GM19455 (cell line): ENCODE measurements around the gene SETD2.
A peak's percentile ranks its signal among the peaks of the same experiment; 100 is the strongest.
"Not testable (repeated sequence)": the region's sequence is repeated elsewhere in the genome, so short reads cannot be mapped to it uniquely, and the experiment has no call there.

Experiments
- ATAC-seq: cut with Tn5 transposase; IDR thresholded peaks from one replicate; pipeline ENCODE4 v1.9.1; 2021; ENCODE audit not compliant: unreplicated experiment

Gene SETD2

DNA sequence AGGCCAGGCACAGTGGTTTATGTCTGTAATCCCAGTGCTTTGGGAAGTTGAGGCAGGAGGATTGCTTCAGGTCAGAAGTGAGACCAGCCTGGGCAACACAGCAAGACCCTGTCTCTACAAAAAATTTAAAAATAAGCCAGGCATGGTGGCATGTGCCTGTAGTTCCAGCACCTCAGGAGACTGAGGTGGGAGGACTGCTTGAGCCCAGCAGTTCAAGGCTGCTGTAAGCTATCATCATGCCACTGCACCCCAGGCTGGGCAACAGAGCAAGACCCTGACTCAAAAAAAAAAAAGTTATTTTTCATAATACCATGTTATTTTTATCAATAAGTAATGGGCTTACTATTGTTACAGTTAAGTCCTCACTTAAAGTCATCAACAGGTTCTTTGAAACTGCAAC is 59.7 kb downstream of the SETD2 start:
- no peak for ATAC-seq

DNA sequence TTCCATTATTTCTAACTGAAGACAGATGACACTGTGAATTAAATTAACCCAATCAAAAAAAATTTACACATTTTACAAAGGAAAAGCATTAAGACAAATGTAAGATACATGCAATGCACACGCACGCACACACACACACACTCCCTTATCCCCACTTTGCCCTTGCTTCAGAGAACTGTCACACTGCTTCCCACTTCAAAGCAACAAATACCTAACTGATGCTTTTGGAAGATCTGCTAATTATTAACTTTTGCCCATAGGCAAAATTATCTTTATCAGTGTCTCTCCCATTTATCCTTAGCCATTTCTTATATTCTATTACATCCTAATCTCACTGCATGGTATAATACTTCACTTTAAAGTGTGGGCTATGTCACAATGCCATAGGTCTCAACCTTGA is 60.3 kb downstream of the SETD2 start:
- no peak for ATAC-seq

DNA sequence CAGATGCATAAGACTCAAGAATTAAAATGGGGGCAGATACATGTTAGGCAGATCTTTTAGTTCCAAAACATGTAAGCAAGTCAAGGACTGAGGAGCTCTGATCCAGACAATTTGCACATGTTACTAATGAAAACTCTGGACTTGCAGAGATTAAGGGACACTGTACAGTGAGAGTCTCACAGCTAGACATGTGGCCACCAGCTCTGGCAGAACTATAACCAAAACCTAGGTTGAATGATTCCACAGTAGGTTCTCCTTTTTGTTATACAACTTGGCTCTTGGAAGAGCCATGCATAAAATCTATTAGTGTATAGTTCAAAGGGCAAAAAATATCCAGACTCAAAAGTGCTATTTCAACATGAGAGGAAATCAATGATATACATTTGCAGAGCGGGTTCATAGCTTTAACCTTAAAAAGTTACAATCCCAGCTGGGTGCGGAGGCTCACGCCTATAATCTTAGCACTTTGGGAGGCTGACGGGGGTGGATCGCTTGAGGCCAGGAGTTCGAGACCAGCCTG is 61.8 kb downstream of the SETD2 start:
- no peak for ATAC-seq

DNA sequence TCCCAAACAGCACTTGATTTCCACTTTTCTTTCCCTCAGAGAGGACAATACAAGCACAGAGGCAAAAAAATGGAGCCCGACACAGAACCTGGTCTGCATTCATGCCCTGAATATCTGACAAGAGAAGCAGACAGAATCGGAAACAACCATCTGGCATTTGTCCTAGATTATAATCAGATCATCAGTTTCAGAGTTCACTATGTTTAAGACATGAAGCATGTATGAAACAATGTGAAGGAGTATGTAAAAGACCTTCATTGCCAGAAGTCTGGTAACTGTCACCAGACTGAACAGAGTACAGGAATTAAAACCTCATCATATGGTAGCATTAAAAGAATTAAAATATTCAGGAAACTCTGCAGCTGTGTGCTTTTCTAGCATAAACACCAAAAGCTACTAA is 65.0 kb downstream of the SETD2 start:
- no peak for ATAC-seq

DNA sequence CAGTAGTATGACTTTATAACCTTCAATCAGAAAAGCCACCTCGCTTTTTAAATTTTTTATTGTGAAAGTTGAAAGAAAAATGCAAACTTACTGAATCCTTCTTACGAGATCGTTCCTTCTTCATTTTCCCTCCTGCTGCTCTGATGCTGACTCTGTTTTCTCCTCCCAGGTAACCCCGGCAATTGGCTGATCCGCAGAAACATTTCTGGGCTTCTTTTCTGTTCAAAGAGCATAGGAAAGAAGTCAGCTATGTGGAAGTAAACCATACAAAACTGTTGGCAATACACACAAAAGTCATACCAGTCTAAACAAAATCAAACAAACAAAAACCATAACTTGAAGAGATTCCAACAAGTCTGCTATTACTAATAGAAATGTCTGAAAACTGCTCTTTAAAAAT is 66.0 kb downstream of the SETD2 start:
- ATAC-seq: no peak

DNA sequence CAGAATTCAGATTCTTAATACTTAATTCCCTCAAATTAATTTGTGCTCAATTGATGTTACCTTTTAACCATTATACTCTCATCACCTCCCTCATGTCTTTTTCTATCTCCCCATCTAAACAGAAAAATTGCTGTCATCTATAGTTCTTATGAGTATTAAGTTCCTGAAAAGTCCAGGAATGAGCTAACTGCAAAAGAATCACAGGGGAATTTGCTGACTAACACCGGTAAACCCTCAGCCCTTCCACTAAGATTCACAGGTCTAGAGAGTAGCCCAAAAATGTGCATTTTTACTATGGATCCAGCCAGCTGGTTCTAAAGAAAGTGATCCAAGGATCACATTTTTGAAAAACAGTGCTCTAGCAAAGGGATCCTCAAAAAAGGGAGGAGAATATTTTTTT is 67.0 kb downstream of the SETD2 start:
- ATAC-seq: no peak

DNA sequence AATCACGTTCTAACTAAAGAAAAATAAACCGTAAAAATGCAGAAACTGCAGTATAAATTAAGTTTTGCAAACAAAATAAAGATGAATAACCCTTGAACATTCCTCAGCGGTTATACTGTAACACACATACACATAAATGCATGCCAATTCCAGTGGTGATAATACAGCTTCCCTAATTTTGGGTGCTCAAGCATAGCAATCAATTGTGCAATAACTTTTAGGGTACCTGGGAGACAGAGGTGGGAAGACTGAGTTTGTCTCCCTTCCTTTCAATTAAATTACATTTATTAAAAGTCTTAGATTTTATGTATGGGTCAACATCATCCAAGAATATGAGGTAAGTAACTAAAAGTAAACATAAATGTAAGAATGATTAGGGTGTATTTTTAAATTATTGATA is 71.8 kb downstream of the SETD2 start:
- ATAC-seq: no peak

DNA sequence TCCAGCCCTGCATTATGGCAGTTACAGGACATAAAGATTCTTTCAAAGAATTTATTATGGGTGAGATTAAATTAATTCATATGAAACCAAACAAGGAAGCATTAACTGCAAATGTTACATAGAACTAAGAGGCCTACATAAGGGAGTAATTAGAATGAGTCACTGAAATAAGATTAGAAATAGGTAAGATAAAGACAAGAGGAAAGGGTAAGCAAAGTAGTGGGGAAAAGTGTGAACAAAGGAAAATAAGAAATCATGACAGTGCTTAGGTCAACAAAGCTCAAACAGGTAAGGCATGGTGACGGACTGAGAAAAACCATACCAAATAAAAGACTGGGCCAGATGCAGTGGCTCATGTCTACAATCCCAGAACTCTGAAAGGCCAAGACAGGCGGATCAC is 74.3 kb downstream of the SETD2 start:
- no peak for ATAC-seq

DNA sequence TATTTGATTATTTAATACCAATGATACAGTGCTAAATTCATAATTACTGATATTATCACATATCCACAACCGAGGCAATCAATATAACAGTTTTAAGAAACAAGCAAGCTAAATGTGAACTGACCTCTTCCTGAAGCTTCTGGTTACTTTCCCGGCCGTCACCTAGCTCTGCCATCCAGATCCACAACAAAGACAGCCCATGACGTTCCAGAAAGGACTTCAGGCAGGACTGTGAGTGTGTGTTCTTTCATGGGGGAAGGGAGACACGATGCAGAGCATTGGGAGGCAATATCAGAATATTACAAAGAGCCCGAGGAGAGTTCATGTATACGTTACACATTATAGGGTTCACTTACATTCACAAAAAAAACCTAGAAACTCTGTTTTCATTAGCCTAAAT is 77.8 kb downstream of the SETD2 start:
- ATAC-seq: no peak

DNA sequence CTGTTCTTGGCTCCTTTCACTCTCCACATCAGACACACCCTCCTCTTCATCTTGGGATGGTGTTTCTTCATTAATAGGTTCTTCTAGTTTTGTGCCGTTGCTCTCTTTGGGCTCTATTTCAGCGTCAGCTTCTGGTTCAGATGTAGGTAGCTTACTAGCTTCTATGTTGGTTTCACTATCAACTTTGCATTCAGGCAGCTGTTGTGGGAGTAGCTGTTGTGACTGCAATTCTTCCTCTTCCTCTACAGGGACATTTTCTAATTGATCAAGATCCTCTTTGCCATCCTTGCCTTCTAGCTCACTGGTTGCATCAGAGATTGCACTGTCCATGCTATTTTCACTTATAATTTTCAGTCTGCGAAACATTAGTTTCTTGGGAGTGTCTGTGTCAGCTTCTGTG is 80.1 kb downstream of the SETD2 start:
- ATAC-seq: no peak

DNA sequence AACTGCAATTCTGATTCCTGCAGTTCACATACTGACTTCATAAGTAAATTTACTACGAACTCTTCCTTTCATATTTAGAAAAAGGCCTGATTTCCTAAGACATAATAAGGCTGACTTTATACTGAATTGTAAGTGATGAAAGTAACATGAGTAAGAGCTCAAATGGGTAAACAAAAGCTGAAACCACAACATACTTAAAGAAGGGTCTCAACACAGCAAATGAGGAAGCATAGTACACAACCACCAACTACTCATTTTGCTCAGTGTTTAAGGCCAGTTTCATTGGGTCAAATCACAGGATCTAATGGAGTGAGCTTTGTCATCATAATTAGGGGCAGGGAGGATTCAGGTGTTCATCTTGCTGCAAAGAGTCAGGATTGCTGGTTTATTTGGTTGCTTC is 81.4 kb downstream of the SETD2 start:
- peak; percentile 55 for ATAC-seq

DNA sequence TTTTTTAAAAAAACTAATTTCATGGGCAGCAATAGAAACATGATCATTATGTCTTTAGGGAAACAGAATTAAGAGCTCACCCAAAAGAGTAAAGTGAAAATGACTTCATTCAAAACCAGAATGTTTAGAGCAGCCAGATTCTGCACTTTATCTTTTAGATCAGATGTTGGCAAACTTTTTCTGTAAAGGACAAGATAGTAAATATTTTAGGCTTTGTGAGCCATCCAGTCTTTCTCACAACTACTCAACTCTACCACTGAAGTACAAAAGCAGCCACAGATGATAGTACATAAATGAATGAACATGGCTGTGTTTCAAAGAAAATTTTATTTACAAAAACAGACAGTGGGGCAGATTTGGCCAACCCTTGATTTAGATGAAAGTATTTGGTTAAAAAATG is 84.5 kb downstream of the SETD2 start:
- no peak for ATAC-seq

DNA sequence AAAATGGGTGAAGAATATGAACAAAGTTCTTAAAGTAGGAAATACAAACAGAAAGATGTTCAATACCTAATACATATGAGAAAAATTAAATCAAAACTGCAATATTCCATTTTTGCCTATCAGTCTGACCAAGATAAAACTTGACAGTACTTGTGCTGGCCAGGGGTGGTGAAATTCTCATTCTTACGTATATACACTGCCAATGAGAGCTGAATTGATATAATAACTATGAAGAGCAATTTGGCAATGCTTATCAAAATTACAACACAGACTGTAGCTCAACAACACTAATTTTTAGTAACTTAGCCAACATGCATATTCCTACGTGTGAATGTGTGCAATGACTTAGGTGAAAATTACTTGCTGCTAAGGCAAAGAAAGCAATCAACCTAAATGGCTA is 90.2 kb downstream of the SETD2 start:
- no peak for ATAC-seq

DNA sequence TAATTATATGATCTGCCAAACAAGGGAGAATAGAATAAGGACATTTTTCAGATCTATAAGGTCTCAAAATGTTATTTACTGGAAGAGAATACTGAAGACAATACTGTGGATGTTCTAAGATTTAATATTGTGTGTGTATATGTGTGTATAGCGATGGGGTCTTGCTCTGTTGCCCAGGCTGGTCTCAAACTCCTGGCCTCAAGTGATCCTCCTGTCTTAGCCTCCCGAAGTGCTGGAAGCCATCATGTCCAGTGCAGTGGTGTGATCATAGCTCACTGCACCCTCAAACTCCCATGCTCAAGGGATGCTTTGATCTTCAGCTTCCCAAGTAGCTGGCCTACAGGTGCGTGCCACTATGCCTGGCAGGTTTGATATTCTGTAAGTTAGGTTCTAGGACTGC is 93.1 kb downstream of the SETD2 start:
- ATAC-seq: no peak

DNA sequence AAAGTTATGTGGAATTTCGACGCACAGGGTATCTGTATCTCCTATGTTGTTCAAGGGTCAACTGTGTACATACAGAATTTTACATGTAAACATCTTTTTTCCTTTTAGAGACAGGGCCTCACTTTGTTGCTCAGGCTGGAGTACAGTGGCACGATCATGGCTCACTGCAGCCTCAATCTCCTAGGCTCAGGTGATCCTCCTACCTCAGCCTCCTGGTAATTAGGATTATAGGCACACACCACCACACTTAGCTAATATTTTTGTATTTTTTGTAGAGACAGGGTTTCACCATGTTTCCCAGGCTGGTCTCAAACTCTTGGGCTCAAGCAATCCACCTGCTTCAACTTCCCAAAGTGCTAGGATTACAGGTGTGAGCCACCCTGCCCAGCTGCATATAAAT is 97.7 kb downstream of the SETD2 start:
- ATAC-seq: not testable (repeated sequence)

DNA sequence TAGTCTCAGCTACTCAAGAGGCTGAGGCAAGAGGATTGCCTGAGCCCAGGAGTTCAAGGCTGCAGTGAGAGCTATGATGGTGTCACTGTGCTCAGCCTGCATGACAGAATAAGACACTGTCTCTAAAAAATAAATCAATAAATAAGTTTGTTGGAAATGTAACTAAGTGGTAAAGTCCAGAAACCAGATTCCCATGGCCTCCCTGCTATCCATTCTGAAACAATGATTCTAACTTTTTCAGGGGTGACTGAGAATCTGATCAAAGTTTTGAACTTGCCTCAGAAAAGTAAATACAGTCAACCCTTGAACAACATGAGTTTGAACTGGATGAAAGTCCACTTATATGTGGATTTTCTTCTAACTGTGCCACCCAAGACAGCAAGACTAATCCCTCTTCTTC is 98.2 kb downstream of the SETD2 start:
- ATAC-seq: no peak

DNA sequence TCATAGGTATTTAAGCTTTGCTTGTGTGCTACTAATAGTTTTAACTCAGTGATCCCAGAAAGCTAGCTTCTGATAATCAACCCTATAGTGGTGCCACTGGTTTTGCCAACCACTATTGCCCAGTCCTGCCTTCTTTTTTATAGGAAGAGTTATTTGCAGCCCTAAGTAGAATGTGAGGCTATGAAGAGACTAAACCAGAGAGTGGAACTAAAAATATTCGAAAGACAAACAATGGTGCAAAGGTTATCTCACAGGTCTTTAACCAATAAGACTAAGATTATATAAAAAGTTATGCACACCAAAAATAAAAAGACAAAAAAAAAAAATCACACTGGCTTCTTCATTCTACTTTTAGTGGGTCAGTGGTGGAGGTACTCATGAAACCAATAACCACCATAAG is 98.9 kb downstream of the SETD2 start:
- no peak for ATAC-seq

DNA sequence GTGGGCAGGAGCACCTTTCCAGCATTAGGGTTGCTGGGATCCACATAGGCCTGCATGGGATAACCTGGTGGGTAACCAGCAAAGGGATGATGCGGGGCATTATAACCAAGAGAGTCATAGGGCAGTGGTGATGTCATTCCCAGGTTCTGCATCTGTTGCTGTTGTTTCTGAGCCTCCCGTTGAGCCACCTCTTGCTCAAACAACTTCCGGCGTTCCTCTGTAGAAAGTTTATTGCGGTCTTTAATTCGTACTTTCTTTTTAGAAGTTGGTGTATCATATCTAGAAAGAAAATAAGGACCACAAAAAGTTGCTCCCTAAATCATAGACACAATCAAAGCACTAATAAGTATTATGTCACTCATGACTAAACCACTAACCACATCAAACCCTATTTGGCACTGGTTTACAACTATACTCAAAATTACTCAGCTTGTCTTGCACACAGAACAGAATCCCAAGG is 106.7 kb downstream of the SETD2 start:
- no peak for ATAC-seq

DNA sequence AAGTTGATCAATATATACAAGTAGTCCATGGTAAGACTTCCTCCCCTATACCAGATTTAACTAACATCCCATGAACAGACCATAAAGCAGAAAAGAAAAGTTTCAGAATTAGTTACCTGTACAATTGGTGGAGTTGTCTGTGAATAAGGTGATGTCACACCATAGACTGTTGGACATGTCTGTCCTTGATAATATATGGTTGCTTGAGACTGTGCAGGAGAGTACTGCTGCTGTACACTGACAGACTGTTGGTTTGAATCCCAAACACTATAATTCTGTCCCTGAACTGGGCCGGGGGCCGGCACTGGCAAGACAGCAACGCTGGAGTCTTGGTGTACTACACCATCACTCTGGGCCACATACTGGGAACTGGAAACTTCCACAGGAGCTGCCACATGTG is 107.2 kb downstream of the SETD2 start:
- no peak for ATAC-seq

DNA sequence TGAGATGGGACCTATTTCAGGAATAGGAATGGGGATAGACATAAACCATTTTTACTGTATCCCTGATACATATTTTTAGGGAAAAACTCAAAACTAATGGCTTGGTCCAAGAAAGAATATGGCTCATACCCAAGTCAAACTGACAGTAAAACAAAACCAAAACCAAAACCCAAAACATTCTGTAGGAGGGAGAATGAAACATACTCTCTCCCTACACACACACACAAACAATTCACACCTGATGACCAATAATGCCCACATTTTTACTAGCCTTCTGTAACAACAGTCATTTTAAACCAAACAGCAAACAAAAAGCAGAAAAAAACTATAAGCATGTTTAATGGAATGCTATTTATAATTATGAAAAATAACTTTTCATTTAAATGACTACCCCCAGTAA is 109.5 kb downstream of the SETD2 start:
- ATAC-seq: no peak

DNA sequence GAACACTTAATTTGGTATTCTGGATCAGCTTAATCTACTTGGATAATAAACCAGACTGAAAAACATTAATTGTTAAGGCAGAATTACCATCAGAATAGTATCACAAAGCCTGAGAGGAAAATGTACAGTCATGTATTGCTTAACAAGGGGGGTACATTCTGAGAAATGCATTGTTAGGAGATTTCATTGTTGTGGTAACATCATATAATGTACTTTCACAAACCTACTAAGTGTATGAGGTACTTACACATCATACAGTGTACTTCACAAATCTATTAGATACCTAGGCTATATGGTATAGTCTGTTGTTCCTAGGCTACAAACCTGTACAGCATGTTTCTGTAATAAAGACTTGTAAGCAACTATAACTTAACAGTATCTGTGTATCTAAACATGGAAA is 116.2 kb downstream of the SETD2 start:
- ATAC-seq: no peak

DNA sequence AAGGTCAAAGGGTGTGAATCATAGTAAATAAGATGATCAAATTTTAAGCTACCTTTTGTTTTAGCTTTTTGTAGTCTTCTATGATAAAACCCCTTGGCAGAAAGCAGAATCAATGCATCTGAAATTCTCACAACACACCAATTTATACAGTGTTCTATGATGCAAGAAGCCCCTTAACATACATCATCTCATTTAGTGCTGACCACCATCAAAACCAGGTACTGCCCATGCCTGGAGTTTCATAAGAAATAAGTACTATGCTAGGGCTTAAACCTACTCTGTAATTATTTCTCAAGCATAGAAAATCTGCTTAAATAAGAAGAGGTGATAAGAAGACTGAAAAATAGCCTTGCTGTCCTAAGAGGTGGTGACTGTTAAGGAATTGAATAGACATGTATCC is 116.8 kb downstream of the SETD2 start:
- ATAC-seq: no peak

DNA sequence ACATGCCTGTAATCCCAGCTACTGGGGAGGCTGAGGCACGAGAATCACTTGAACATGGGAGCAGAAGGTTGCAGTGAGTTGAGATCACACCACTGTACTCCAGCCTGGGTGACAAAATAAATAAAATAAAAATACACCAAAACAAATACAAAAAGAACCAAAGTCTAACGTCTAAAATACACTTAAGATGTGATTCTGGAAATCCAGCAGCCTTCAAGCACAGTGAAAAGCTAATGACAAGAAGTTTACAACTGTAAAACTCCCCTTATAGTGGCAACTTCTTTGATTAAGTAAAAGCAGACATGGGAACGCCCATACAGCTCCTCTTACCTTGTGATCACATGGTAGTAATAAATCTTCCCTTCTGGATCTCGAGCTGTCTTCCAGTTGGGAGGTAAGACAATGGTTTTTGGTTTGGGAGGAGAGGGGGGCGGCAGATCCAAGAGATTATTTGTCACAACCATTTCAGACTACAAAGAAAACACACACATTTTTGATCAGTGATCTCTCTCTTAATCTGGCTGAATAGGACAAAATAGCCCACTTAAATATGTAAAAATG is 121.6 kb downstream of the SETD2 start:
- no peak for ATAC-seq

DNA sequence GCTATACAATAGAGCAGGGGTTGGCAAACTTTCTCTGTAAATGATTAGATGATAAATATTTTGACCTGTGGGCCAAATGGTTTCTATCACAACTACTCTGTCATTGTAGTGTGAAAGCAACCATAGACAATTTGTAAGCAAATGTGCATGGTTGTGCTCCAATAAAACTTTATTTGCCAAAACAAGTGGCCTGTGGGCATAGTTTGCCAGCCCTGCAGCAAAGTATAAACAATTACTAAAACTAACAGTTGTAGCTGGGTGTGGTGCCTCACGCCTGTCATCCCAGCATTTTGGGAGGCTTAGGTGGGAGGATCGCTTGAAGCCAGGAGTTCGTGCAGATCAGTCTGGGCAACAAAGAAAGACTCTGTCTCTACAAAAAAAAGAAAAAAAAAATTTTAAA is 122.8 kb downstream of the SETD2 start:
- no peak for ATAC-seq
